Measurements from ENCODE around the gene EIPR1. TPM values are rescaled to one million over a fixed set of nuclear protein-coding genes. Genes with fewer than 3 reads are reported as not detected.
A peak's percentile ranks its signal among the peaks of the same experiment; 100 is the strongest.

Gene EIPR1
- total RNA-seq, 1 experiment from 2014 or later = 22.8 TPM

DNA sequence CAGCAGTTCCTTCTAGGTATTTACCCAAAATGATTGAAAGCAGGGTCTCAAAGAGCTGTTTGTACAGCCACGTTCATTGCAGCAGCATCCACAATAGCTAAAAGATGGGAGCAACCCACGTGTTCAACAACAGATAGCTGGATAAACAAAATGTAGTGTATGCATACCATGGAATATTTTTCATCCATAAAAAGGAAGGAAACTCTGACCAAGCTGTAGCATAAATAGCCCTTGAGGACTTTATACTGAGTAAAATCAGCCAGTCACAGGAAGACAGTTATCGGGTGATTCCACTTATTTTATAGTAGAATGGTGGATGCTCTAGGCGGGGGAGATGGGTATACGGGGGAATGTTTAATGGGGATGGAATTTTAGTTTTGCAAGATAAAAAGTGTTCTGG, 9.4 kb upstream of the EIPR1 start:
- POLR2A ChIA-PET = no interaction called here
- Mint-ChIP-seq H3K27ac (peak overlapping the region; percentile 60; the same call in 1 of the 2 replicates), H3K4me3 (no peak overlapping the region), H3K4me1 (no peaks in the 10 kb centered on the region), H3K27me3 (ENCODE audit: low read depth) (no peaks in the 10 kb centered on the region), H3K9me3 (no peaks in the 10 kb centered on the region), H3K36me3 (peaks cover 21% of the 10 kb centered on the region)
- no peak for DNase-seq (ENCODE audit: low spot score)
- CTCF ChIA-PET = interaction anchor here (1.4 kb wide), 1 partner anchor 36 kb away, joined by 4 read pairs; no protein-coding TSS in a partner anchor
- TF ChIP-seq, protein P1, sequence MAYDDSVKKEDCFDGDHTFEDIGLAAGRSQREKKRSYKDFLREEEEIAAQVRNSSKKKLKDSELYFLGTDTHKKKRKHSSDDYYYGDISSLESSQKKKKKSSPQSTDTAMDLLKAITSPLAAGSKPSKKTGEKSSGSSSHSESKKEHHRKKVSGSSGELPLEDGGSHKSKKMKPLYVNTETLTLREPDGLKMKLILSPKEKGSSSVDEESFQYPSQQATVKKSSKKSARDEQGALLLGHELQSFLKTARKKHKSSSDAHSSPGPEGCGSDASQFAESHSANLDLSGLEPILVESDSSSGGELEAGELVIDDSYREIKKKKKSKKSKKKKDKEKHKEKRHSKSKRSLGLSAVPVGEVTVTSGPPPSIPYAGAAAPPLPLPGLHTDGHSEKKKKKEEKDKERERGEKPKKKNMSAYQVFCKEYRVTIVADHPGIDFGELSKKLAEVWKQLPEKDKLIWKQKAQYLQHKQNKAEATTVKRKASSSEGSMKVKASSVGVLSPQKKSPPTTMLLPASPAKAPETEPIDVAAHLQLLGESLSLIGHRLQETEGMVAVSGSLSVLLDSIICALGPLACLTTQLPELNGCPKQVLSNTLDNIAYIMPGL (CRISPR knock-in tag; IDR thresholded peaks at IDR 0.05) = no peak
- TF ChIP-seq SMAD3 (CRISPR knock-in tag; IDR thresholded peaks at IDR 0.05; ENCODE audit: borderline replicate concordance) (no peak), TEAD1 (CRISPR knock-in tag; IDR thresholded peaks at IDR 0.05) (no peak)
- TF ChIP-seq, protein P2, sequence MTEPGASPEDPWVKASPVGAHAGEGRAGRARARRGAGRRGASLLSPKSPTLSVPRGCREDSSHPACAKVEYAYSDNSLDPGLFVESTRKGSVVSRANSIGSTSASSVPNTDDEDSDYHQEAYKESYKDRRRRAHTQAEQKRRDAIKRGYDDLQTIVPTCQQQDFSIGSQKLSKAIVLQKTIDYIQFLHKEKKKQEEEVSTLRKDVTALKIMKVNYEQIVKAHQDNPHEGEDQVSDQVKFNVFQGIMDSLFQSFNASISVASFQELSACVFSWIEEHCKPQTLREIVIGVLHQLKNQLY (CRISPR knock-in tag; IDR thresholded peaks at IDR 0.05) = no peak
- no peak for ATAC-seq

DNA sequence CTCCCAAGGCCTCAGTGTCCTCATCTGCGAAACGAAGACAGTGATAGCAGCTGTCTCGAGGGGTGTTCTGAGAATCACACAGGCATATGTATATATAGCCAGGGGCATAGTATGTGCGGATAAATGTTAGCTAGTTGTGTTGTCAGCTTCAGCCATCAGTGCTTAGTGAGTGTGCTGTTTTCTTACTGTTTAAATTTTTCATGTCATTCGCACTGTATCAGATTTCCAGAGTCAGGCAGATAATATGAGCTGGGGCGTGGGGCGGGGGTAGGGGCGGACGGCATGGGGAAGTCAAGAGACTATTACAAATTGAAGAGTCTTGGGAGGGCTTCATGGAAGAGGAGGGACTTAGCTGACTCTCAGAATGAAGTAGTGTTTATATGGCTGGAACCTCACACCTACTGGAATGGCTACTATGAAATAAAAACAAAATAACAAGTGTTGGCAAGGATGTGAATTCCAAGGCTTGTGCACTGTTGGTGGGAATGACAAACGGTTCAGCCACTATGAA, 8.9 kb upstream of the EIPR1 start:
- Mint-ChIP-seq H3K4me3 (no peak overlapping the region), H3K9me3 (no peaks in the 10 kb centered on the region), H3K36me3 (peaks cover 25% of the 10 kb centered on the region), H3K27ac (no peak overlapping the region; the same call in 1 of the 2 replicates), H3K27me3 (ENCODE audit: low read depth) (no peaks in the 10 kb centered on the region), H3K4me1 (no peaks in the 10 kb centered on the region)
- TF ChIP-seq SOX15 (CRISPR knock-in tag; IDR thresholded peaks at IDR 0.05) (no peak), HMGA2 (CRISPR knock-in tag; IDR thresholded peaks at IDR 0.05) (no peak), ZNF416 (CRISPR knock-in tag; IDR thresholded peaks at IDR 0.05) (no peak), CREM (CRISPR knock-in tag; IDR thresholded peaks at IDR 0.05) (no peak), IRF2 (CRISPR knock-in tag; IDR thresholded peaks at IDR 0.05; ENCODE audit: borderline replicate concordance, low read depth) (no peak), SP1 (CRISPR knock-in tag; conservative IDR thresholded peaks at IDR 0.05) (no peak)
- TF ChIP-seq, protein P3, sequence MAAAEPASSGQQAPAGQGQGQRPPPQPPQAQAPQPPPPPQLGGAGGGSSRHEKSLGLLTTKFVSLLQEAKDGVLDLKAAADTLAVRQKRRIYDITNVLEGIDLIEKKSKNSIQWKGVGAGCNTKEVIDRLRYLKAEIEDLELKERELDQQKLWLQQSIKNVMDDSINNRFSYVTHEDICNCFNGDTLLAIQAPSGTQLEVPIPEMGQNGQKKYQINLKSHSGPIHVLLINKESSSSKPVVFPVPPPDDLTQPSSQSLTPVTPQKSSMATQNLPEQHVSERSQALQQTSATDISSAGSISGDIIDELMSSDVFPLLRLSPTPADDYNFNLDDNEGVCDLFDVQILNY (CRISPR knock-in tag; IDR thresholded peaks at IDR 0.05) = no peak
- TF ChIP-seq, protein P4, sequence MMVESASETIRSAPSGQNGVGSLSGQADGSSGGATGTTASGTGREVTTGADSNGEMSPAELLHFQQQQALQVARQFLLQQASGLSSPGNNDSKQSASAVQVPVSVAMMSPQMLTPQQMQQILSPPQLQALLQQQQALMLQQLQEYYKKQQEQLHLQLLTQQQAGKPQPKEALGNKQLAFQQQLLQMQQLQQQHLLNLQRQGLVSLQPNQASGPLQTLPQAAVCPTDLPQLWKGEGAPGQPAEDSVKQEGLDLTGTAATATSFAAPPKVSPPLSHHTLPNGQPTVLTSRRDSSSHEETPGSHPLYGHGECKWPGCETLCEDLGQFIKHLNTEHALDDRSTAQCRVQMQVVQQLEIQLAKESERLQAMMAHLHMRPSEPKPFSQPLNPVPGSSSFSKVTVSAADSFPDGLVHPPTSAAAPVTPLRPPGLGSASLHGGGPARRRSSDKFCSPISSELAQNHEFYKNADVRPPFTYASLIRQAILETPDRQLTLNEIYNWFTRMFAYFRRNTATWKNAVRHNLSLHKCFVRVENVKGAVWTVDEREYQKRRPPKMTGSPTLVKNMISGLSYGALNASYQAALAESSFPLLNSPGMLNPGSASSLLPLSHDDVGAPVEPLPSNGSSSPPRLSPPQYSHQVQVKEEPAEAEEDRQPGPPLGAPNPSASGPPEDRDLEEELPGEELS (CRISPR knock-in tag; IDR thresholded peaks at IDR 0.05) = no peak
- TF ChIP-seq, protein P5, sequence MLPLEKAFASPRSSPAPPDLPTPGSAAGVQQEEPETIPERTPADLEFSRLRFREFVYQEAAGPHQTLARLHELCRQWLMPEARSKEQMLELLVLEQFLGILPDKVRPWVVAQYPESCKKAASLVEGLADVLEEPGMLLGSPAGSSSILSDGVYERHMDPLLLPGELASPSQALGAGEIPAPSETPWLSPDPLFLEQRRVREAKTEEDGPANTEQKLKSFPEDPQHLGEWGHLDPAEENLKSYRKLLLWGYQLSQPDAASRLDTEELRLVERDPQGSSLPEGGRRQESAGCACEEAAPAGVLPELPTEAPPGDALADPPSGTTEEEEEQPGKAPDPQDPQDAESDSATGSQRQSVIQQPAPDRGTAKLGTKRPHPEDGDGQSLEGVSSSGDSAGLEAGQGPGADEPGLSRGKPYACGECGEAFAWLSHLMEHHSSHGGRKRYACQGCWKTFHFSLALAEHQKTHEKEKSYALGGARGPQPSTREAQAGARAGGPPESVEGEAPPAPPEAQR (CRISPR knock-in tag; IDR thresholded peaks at IDR 0.05) = no peak
- TF ChIP-seq, protein P1 (CRISPR knock-in tag; IDR thresholded peaks at IDR 0.05) = no peak
- TF ChIP-seq, protein P6, sequence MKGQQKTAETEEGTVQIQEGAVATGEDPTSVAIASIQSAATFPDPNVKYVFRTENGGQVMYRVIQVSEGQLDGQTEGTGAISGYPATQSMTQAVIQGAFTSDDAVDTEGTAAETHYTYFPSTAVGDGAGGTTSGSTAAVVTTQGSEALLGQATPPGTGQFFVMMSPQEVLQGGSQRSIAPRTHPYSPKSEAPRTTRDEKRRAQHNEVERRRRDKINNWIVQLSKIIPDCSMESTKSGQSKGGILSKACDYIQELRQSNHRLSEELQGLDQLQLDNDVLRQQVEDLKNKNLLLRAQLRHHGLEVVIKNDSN (CRISPR knock-in tag; IDR thresholded peaks at IDR 0.05) = no peak
- TF ChIP-seq, protein P7, sequence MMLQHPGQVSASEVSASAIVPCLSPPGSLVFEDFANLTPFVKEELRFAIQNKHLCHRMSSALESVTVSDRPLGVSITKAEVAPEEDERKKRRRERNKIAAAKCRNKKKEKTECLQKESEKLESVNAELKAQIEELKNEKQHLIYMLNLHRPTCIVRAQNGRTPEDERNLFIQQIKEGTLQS (CRISPR knock-in tag; conservative IDR thresholded peaks at IDR 0.05) = no peak
- ATAC-seq (no peak), DNase-seq (ENCODE audit: low spot score) (no peak)
- CTCF ChIA-PET = interaction anchor here (1.4 kb wide), 1 partner anchor 37 kb away, joined by 4 read pairs; no protein-coding TSS in a partner anchor
- POLR2A ChIA-PET = no interaction called here
